Measurements from ENCODE around the gene OPN5. TPM values are rescaled to one million over a fixed set of nuclear protein-coding genes. Genes with fewer than 3 reads are reported as not detected.
"Not testable (repeated sequence)": the region's sequence is repeated elsewhere in the genome, so short reads cannot be mapped to it uniquely, and the experiment has no call there.

OPN5 gene, protein sequence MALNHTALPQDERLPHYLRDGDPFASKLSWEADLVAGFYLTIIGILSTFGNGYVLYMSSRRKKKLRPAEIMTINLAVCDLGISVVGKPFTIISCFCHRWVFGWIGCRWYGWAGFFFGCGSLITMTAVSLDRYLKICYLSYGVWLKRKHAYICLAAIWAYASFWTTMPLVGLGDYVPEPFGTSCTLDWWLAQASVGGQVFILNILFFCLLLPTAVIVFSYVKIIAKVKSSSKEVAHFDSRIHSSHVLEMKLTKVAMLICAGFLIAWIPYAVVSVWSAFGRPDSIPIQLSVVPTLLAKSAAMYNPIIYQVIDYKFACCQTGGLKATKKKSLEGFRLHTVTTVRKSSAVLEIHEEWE
- polyA plus RNA-seq (2013, experiment 1 of 2; ENCODE audit: insufficient read length) = not detected
- not detected for polyA plus RNA-seq (2013, experiment 2 of 2; ENCODE audit: insufficient read length)

DNA sequence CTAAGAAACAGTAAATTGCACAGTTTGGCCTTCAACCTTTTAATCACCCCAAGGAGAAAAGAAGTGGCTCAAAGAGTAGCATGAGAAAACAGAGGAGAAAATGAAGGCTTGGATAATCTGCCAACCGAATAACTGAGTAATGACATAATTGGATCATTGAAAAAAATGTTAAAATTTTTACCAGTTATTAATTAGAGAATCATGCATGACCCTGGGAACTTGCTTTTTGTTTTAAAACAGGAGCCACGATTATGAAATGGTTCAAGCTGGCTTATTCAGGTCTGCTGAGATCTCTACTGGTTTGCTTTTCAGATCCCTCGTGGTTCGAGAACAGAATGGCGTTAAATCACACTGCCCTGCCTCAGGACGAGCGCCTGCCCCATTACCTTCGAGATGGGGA lies at the start of gene OPN5:
Gene OPN5, plus strand, starts transcription at position 301 of the 400 bp plus-strand sequence. Its CDS starts 35 bp downstream, at position 336.
- DNase-seq = no peak

DNA sequence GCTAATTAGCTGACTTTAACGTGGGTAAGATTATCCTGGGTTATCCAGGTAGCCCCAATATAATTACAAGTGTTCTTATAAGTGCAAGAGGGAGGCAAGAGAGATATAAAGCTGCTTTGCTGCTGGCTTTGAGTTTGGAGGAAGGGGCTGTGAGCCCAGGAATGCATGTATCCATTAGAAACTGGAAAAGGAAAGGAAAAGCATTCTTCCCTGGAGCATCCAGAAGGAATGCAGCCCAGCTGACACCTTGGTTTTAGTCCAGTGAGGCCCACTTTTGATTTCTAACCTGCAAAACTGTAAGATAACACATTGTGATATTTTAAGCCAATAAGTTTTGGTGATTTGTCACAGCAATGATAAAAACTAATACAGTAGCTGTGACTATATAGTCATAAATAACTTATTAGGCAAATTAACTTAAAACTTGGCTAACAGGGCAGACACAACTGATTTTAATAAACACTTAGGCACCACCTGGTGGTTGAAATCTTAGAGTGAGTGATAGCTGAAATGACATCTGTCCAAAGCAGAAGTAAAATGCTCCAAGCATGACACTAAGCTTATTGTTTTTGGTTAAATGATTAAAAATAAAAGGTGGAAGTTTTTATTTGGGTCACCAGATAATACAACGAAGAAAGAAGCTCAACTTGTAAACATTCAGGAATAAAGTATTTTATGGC lies 47.8 kb upstream of the OPN5 start:
- DNase-seq = peak; percentile 7

DNA sequence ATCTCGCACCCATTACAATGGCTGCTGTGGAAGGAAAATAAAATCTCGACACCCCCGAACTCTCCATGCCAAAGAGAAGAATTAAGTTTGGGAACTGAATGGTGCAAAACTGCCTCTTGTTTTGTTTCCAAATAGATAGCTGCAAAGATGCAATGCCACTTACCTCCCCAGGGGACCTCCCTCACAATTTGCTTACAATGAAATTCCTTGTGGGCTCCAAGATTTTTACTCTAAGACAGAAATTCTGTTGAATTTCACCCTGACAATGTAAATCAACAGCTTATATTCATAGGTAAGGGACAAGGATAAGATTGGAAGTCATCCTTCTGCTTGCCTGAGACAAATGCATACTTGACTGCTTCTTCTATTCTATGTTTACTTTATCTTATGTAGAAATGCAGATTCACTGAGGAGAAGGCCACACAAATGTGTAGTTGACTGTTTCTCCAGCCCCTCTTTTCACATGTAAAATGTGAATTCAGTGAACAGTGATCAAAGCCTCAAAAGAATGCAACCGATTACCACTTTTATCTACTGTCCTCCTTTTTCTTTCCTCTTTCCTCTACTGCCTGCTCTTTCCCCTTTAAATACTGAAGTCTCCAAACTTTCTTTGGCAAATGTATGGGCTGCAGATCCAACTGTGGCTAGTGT lies 46.9 kb upstream of the OPN5 start:
- no peak for DNase-seq

DNA sequence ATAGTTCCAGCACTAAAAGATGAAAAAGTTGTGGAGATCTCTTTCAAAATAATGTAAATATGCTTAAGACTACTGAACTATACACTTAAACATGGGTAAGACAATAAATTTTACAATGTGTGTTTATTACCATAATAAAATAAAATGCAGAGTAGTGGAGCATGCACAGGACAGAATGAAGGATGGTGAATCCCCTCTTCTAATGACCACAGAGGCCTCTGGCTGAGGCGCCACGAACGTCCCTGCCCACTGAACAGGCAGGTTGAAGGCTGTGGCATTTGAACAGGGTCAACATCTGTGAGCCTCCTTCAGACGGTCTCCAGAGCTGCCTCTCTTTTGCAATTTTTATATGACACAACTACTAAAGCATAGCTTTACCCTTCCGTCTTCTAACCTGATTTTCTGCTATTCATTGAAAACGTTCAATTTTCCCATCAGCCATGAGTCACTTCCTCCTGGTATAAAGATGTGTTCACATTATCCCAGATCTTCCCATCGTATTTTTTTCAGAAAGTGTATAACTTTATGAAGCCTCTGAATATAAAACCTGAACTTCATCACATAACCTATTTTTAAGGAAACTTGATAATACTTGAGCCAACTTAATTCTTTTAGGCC lies 45.6 kb upstream of the OPN5 start:
- no peak for DNase-seq

DNA sequence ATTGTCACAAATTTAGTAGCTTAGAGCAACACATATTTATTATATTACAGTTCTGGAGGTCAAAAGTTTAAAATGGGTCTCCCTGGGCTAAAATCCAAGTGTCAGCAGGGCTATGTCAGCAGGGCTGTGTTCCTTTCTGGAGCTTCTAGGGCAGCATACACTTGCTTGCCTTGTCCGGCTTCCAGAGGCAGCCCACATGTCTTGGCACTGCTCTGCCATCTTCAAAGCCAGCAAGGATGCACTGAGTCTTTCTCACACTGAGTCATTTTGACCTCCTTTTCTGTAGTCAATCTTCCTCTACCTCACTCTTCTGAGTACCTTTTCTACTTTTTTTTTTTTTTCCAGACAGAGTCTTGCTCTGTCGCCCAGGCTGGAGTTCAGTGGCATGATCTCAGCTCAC lies 44.4 kb upstream of the OPN5 start:
- no peak for DNase-seq

DNA sequence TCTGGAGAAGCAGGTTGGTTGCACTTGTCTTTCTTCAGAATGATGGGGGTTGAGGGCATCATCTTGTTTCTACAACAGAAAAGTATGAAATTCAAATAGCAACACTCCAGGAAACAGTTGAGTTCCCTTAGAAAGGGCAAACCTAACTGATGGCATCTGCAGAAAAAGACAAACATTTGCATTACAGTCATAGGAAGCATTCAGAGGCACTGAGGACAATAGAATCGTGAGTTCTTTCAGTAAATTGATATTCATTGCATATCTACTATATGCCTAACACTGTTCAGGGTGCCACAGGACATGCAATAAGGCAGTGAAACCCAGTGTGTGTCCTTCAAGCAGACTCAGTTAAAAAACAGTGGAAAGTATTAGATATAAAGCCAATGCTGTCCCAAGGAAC lies 41.1 kb upstream of the OPN5 start:
- DNase-seq = no peak

DNA sequence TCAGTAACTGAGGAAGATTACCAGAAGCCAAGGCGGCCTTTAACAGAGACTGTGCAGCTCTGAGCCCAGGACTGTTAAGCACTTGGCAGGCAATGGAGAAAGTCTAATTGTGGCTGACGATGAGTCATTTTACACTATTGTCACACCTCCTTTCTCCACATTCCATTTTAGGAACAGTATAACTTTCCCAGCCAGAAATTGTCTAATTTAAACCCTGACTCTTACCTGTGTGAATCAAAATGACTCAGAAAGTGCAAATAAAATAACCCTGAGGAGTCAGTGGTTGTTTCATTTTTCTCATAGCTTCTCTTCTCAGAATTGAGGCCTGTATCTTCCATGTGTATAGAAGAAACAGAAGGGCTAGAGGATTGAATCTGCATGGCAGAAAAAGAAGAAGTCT lies 40.0 kb upstream of the OPN5 start:
- no peak for DNase-seq

DNA sequence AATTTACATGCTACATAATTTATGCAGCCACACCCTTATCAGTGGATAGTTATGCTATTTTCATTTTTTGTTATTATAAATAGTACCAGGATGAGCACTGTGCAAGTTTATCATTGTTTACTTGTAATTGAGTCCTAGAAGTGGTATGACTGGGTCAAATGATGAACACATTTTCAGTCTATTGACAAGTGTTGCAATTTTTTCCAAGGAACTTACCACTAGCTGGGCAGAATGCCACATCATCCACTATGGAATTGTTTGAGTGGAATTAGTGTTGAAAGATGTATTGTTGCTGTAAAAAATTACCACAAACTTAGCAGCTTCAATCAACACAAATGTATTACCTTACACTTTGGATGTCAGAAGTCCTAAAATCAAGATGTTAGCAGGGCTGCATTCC lies 38.1 kb upstream of the OPN5 start:
- DNase-seq = peak; percentile 39

DNA sequence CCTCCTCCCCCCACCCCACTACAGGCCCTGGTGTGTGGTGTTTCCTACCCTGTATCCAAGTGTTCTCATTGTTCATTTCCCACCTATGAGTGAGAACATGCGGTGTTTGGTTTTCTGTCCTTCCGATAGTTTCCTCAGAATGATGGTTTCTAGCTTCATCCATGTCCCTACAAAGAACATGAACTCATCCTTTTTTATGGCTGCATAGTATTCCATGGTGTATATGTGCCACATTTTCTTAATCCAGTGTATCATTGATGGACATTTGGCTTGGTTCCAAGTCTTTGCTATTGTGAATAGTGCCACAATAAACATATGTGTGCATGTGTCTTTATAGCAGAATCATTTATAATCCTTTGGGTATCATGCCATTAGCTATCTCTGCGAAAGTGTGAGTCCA lies 36.6 kb upstream of the OPN5 start:
- DNase-seq = not testable (repeated sequence)

DNA sequence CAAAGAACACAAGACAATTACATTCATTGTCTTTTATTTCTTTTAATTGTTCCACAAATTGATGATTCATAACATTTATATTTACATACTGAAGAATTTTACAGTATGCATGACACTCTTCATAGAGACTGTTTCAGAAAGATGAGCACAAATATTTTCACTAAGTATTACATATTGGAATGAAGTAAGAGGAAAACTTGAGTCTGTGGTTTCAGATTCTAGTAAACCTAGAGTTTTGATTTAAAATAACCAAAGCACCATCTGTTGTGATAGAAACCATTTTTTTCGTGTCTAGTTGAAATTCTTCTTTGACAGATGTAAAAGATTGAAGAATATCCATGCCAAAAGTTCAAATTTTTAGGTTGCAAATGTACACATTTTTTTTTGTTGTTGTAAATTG lies 32.1 kb upstream of the OPN5 start:
- DNase-seq = no peak

DNA sequence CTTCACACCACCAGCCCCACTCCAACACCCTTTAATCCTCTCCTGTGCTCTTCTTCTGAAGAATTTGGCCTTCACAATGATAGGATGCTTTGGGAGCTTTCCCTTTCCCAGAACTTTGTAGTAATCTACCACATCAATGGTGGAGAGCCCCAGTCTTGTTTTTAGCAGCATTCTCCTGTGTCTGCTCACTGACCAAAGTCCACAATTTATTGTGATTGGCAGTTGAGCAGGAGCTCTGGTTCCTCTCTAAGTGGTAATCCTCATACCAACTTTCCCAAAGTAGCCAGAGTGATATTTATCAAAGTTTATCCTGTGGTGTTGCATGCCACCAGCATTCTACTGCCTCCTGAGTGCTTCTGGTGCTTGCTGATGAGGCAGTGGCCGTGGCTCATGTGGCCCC lies 29.0 kb upstream of the OPN5 start:
- DNase-seq = no peak

DNA sequence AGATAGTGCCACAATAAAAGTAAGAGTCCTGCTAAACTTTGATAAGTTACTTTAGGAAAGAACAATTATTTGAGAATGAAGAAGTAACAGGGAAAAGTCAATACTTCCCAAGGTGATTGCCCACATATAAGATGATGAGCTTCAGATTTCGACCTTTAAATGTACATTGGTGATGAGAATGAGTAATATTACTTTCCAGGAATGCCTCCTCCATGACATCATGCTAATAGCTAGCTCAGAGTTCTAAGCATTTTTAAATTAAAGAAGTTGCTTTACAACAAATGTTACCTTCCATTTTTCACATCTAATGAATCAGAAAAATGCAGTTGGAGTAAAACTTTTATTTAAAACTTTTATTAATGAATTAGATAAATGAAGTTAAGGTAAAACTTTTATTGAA lies 22.5 kb upstream of the OPN5 start:
- no peak for DNase-seq

DNA sequence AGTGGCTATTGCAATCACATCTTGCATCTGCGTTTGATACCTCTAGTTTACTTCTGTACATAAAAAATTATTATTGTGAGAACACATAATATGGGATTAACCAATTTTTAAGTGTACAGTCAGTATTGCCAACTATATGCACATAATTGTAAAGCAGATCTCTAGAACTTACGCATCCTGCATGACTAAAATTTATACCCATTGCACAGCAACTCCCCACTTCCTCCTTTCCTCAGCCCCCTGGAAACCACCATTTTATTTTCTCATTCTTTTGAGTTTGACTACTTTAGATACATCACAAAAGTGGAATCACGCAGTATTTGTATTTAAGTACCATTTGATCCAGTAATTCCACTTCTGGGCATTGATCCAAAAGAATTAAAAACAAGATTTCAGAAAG lies 19.3 kb upstream of the OPN5 start:
- DNase-seq = no peak

DNA sequence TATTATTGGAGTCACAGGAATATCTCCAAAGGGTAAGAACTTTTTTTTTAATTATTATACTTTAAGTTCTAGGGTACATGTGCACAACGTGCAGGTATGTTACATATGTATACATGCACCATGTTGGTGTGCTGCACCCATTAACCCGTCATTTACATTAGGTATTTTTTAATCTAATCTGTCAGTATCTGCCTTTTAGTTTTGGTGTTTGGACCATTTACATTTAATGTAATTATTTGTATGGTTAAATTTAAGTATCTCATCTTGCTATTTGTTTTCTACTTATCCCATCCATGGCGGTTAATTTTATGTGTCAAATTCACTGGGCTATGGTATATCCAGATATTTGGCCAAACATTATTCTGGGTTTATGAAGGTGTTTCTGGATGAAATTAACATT lies 15.4 kb upstream of the OPN5 start:
- DNase-seq = no peak

DNA sequence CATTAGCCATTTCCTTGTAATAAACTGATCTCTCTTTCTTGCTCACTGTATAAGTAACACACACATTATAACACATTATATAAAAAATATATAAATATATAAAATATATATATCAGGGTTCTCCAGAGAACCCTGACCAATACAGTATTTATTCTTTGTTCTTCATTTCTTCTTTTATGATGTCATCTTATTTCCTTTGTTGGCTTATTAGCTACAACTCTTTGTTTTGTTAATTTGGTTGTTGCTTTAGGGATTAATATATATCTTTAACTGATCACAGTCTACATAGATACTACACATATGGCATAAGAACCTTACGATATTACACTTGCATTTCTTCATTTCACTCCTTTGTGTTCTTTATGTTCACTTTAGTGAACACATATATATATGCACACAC lies 14.7 kb upstream of the OPN5 start:
- no peak for DNase-seq

DNA sequence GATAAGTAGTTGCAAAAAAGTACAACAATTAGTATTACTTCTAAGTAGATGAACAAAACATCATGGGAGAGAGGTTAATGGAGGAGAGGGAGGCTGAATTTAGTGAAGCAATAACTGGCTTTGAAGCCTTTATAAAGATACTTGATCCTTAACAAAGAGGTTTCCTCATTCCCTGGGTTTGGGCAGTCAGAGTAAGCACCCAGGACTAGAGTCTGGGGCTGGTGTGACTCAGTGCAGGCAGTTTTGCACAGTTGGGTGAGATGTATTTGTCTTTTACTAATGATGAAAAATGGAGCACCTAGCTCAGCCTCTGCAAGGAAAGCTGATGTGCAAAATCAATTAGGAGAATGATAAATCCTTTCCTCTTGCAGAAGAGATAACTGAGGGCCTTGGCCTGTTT lies 11.8 kb upstream of the OPN5 start:
- DNase-seq = no peak

DNA sequence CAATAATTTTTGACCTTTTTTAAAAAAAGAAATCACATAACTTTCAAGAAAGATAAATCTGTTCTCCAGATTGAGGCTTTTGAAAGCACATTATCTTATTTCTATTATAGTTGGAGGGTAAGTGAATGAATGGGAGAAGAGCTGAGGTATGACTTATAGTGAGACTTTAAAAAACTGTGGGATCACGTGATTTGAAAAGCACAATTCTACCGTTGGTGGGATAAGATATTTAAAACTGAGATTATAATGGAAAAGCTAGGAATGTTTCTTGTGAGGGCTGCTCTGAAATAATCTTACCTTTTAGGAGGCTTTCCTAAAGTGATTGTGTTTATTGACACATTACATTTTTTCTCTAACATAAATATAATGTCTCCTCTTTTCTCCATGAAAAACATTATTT lies 9.5 kb upstream of the OPN5 start:
- DNase-seq = no peak

DNA sequence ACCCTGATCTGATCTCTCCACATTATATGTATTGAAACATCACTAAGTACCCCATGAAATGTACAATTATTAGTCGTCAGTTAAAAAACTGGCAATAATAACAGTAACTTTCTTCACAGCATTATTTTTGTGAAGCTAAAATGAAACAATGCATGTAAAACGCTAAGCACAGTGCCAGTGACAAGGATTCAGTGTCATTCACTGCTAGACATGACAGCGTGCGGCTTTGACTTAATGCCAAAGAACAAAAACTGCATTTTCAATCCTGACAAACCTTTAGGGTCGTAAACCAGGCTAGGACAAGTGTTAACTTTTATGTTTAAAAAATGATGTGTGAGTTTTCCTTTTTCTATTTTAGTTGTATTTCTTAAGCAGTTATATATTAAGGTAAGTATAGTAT lies 8.8 kb upstream of the OPN5 start:
- DNase-seq = no peak

DNA sequence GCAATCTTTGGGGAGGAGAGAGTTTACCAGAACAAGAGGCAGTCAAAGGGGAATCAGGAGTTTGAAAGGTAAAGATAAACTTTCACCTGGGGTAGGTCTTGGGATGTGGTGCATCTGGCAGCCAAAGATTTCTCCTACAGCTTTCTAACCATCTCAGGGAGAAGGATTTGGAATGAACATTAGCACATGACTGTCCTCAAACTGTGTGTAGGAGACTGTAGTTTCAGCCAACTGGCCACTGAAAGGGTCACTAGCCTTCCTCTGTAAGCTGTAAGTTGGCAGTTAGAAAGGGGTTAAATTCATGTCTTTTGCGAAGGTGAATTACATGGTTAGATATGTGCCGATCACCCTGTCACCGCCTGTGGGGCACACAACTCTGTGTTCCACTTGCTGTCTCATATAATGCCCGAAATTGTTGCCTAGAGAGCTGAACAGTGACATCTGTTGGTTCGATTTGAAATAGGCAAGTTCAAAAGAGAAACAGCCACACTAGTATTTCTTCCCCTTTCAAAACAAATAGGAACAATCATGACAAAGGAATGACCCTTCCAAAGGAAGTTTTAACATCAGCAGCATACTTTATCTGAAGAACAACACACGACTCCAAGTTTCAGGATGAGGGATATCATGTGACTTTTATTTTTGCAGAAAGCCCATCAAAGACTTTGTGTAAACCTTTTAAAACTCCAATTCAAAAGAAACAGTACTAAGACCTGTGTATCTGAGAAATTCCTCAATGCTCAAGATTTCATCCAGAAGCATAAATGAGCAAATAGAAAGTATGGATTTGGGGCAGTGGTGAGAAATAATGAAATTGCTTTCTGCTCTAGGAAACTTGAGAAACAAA lies 1.1 kb upstream of the OPN5 start:
- DNase-seq = peak; percentile 71

DNA sequence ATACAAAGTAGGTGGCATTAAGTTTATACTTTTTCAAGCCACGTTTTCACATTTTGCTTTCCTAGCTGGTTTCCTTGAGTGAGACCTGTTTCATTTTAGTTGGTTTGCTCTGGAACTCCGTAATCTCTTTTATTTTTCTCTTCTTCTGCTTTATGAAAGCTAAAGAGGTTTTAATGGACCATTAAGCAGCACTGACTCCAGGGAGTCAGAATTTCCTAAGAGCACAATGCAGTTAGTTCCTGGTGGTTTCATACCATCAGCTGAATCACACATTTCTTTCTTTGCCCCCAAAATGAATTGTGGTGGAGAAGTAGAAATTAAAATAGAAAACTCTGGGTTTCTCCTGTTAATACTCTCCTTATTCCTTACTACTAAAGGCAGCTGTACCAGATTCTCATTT lies 3.4 kb downstream of the OPN5 start:
- DNase-seq = no peak

DNA sequence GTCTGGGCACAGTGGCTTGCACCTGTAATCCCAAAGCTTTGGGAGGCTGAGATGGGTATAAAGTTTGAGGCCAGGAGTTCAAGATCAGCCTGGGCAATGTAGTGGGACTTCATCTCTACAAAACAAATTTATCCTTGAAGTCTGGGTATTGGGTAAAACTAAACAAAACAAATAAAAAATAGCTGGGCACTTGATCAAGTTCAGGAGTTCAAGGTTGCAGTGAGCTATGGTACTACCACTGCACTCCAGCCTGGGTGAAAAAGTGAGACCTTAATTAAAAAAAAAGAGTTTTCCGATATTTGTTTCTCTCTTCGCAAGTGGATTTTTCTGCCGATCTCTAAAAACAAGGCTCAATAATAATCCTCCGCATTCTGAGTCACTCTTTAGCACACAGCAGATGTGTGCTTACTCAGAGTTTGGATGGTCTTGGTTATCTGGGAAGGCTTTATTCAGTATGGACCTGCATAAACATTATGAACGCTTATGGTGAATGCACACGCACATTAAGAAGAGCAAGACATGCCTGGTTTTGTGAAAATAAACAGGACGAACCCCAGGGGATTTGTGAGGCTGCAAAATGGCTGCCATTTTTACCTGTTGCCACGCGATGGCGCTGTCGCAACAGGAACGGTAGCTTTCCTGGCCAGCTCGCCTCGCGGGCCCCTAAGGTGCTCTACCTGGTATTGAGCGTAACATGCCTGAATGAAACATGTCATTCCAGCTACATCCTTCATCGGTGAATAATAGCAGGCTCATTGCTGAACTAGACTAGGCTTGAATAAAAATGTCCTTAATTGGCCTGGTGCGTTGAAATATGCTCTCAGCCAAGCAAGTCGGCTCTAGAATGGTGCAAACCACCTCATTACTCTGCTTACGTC lies 6.0 kb downstream of the OPN5 start:
- peak; percentile 54 for DNase-seq

All from fibroblast of skin of scalp (primary cell).